ENCODE results near the gene TUBGCP5.
"Not testable (repeated sequence)": the region's sequence is repeated elsewhere in the genome, so short reads cannot be mapped to it uniquely, and the experiment has no call there.

TUBGCP5 gene

DNA sequence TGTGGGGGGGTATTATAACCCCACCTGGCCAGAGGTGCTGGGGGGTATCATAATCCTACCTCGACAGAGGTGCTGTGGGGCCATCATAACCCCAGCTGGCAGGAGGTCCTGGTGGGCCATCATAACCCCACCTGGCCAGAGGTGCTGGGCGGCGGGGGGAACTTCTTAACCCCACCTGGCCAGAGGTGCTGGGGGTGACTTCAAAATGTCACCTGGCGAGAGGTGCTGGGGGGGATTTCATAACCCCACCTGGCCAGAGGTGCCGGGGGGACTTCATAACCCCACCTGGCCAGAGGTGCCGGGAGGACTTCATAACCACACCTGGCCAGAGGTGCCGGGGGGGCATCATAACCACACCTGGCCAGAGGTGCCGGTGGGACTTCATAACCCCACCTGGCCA, 2.4 kb upstream of the TUBGCP5 start:
- not testable (repeated sequence) for DNase-seq

DNA sequence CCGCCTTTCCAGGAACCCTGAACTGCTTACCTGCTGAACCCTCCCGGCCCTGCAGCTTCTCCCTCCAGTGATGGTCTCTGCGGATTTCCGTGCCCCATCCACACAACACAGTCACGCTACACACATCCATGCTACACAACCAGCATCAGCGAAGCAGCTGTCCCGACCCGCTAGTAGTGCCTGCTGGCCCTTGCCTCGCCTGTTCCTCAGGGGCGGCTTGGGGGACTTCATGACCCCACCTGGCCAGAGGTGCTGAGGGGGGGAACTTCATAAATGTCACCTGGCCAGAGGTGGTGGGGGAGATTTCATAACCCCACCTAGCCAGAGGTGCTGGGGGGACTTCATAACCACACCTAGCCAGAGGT, 530 bp upstream of the TUBGCP5 start:
- no peak for DNase-seq

DNA sequence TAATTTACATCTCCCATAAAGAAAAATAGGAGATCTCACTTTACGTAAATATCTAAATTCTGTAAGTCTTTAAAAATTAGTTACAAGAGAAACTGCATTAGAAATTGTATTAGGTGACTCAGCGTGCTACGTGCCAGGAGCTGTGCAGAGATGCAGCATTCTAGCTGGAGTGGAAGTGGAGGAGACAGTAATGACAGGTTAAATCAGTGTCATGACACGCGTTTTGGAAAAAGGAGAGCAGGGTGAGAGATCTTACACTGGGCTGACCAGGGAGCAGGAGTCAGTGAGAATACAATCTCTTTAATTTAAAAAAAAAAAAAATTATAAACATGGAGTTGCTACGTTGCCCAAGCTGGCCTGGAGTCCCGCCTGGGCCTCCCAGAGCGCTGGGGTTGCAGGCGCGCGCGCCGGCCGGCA, 635 bp downstream of the TUBGCP5 start:
- peak; percentile 40 for DNase-seq

DNA sequence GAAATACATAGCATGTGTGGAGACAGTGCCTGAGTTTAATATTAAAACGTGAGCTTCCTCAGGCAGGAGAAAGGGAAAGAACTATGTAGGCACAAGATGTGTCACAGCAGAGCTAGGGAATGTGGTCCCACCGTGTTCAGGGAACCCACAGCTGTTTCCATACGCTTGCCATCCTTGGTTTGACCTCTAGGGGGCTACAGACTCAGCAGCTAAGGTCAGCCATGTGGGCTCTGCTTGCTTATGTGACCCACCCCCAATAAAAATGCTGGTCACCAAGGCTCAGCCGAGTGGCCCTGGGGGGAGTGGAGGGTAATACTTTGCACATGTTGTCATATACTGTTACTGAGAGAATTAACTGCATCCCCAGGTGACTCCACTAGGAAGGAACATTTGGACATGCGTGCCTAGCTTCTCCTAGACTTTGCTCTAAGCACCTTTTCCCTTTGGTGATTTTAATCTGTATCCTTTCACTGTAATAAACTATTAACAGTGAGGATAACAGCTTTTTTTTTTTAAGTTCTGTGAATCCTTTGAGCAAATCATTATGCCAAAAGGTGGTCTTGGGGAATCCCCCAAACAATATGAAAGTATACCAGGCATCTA, 3.3 kb downstream of the TUBGCP5 start:
- DNase-seq = peak; percentile 57

DNA sequence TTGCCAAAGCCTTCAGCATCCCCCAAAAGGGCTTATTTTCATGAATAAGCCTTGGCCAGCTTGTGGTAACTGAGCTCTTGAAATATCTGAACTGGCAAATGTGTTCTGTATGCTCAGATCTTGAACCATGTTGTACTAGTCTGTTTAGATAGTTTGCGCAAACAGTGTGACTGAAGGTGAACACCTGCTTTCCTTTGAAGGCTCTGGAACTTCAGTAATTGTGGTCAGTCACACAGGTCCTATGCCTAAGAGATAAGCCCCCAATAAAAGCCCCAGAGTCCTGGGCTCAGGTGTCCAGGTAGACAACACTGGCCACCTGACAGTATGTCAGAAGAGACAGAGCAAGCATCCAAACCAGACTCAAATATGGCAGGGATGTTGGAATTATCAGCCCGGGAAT, 5.4 kb downstream of the TUBGCP5 start:
- no peak for DNase-seq

DNA sequence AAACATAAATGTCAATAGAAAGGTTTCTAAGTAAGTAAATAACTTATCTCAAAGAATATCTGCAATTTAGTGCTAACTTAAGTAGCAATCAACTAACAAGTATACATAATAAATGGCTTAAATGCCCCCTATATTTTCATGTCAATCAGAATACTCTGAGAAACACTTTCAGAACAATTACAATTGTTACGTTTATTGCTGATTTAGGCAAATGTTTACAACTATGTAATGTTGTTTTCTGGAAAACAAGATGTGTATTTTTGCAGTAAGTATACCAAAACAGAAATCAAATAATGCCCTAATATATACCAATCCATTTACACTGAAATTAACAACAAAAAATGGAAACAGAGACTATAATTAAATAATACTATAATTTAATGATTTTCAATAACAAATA, 13.2 kb downstream of the TUBGCP5 start:
- DNase-seq = no peak

DNA sequence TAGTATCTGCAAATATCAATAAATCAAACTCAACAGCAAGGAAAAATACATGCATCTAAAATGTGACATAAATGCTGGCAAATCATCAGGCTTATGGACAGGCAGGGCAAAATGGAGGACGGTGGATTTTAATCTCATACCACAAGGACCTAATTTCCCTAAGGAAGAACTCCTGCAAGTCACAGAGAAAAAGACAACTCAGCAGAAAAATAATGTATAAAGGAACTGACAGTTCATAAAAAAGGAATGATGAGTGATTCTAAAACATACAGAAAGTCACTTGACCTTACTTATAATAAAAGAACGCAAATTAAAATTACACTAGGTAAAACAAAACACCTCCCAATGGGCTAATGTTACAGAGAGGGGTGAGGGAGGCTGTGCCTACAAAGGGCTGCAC, 17.2 kb downstream of the TUBGCP5 start:
- DNase-seq = no peak

DNA sequence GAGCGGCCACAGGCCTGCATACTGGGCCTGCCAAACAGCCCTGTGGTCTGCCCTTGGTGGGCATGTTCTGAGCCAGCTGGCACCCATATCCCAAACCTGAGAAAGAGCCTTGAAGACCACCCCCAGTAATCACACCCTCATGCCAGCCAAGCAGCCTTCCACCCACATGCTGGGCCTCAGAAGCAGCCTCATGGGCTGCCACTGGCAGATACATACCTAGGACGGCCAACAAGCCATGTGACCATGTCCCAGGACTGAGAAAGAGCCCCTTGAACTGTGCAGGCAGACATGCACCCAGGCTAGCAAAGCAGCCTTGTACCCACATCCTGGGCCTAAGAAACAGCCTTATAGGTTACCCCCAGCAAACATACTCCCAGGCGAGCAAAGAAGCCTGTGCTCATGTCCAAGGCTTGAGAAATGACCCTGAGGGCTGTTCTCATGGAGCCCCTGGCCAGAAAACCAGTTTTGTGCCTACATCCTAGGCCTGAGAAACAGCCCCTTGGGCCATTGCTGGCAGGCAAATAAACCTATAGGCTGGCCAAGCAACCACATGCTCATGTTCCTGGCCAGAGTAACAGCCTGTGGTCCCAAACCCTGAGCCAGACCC, 24.9 kb downstream of the TUBGCP5 start:
- DNase-seq = no peak

DNA sequence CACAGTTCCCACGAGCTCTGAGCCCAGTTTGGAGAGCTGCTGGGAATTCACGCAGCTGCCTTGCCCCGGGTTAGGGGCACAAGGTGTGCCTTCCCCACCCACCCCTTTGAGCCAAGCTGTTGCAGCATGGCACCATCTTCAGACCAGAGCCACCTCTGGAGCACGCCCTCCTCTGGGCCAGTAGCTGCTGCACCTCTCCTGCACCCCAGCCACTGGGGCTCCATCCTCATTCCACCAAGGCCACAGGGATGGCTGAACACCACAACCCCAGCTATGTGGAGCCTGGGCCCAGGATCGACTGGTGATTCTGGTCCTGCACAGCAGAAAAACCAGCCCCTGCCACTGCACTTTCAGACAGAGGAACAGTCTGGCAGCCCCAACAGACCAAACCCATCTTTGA, 25.7 kb downstream of the TUBGCP5 start:
- DNase-seq = no peak

DNA sequence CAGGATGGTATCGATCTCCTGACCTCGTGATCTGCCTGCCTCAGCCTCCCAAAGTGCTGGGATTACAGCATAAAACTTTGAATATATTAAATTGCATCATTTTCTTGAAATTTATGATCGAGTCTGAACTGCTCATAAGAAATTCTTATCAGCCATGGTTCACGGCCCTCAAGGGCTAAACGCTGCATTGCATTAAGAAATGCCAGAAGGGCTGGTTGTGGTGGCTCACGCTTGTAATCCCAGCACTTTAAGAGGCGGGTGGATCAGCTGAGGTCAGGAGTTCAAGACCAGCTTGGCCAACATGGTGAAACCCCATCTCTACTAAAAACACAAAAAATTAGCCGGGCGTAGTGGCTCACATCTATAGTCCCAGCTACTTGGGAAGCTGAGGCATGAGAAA, 26.8 kb downstream of the TUBGCP5 start:
- not testable (repeated sequence) for DNase-seq

DNA sequence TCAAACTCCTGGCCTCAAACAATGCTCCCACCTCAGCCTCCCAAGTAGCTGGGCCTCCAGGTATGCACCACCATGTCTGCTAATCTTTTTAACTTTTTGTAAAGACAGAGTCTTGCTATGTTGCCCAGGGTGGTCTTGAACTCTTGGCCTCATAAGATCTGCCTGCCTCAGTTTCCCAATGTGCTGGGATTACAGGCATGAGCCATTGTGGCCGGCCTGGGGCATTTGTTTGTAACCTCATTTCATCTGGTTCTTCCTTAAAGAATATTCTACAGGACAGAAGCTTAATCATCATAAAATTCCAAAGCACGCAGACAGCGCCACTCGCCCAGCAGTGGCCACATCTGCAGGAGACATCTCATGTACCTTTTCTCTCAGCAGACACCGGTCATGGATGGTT, 35.6 kb downstream of the TUBGCP5 start:
- no peak for DNase-seq

DNA sequence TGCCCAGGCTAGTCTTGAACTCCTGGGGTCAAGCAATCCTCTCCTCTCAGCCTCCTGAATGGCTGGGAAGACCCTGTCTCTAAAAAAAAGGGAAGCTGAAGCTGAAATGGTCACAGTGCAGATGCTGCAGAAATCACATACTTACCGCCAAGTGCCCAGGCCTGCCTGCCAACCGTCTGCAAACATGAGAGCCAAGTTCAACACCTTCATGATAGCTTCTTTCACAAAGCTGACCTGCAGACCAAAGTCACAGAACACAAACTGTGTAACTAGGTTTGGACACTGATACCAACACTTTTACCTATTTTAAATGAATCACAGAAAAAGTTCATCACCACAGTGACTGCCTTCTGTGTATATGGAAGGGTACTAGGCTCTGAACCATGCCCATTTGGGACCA, 36.4 kb downstream of the TUBGCP5 start:
- DNase-seq = no peak

DNA sequence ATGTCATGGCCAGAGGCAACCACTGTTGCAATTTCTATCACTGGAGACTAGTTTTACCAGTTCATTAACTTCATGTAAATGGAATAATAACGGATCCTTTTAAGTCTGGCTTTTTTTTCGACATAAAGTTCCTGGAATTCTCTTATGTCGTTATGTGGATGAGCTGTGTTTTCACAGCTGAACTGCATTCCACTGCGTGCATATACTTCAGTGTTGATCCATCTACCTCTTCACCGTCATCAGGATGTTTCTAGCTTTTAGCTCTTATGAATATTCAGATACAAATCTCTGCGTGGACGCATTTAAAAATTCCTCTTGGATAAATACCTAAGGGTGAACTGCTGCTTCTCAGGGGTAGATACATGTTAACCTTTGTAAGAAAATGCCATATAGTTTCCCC, 43.6 kb downstream of the TUBGCP5 start:
- no peak for DNase-seq

DNA sequence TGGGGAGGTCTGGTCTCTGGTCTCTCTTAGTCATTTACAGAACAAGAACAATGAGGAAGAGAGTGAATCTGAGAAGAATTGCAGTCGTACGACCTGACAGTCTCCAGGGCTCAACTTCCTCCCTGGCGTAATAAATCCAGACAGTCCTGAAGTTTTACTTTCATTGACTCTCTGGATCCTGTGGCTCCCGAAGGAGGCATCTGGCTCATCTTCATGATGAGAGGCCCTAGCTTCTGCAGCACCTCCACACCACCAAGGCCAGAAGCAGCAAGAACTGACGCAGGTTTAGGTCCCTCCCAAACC, 47.4 kb downstream of the TUBGCP5 start:
- DNase-seq = no peak

DNA sequence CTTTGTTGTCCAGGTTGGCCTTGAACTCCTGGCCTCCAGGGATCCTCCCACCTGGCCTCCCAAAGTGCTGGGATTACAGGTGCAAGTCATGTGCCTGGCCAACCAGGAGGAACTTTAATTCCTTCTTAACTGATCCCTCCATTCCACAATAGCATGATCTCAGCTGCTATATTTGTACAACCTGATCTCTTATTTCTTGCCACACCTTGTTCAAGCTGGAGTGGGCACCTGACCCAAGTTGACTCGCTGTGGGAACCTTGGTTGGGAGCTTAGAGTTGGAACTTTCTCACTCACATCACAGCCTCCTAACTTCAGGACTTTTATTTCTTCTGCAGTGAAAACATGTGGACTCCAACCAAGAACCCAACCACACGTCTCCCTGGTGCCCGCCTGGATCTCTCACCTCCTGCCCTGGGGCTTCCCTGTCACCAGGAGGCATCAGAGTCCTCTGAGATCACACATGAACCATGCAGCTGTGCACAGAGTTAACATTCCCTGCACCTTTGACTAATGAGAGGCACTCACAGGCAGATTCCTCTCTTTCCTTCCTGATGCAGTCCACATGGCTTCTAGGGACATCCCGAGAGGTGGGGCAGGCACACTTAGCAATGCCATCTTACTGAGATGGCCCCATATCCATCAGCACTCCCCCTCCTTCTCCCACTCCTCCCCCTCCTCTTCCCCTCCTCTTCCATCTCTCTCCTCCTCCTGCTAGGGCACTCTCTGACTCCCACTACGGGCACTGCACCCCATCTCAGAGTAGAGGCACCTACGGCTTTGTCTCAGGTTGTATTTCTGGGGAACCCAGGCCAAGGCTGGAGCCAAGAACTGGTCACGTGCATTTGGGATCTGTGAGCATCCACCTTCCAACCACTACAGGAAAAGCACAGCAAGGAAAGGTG, 49.5 kb downstream of the TUBGCP5 start:
- no peak for DNase-seq

DNA sequence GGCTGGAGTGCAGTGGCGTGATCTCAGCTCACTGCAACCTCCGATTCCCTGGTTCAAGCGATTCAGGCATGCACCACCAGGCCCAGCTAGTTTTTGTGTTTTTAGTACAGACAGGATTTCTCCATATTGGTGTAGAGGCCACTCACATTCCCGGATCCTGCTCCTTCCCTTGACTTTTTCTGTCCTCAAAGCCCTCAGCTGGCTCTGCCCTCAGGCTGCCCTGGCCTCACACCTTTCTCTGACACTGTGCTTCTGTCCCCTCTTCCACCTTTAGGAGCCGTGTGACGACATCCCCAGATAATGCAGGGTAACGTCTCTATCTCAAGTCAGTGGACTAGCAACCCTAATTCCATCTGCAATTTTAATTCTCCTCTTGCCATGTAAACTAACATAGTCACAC, 50.6 kb downstream of the TUBGCP5 start:
- DNase-seq = no peak

DNA sequence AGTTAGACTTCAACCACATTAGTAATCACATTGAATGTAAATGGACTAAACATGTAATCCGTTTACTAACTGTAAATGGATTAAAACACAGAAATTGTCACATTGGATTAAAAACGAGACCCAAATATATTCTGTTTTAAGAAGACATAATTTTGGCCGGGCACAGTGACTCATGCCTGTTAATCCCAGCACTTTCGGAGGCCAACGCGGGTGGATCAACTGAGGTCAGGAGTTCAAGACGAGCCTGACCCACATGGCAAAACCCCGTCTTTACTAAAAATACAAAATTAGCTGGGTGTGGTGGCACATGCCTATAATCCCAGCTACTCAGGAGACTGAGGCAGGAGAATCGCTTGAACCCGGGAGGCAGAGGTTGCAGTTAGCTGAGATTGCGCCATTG, 57.4 kb downstream of the TUBGCP5 start:
- not testable (repeated sequence) for DNase-seq

DNA sequence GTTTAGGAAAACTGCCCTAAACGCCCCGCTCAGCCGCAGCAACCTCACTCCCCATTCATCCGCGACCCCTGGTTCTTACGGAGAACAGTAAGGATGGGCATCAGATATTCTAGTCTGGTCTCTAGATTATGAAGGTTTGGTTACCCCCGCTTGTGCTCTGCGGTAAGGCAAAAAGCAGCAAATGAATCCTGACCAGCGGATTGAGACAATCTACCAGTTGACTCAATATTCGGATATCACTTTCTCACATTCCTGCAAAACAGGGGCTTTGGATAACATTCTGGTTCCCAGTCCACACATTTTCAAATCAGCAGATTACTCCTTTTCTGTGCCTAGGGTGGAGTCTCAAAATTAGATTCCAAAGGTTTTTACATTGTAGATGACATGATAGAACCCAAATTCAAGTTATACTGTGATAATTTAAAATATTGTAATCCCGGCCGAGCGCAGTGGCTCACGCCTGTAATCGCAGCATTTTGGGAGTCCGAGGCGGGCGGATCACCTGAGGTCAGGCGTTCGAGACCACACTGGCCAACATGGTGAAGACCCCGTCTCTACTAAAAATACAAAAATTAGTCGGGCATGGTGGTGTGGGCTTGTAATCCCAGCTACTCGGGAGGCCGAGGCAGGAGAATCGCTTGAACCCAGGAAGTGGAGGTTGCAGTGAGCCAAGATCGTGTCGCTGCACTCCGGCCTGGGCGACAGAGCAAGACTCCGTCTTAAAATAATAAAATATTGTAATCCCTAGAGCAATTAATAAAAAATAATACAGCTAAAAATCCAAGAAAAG, 58.1 kb downstream of the TUBGCP5 start:
- DNase-seq = no peak

DNA sequence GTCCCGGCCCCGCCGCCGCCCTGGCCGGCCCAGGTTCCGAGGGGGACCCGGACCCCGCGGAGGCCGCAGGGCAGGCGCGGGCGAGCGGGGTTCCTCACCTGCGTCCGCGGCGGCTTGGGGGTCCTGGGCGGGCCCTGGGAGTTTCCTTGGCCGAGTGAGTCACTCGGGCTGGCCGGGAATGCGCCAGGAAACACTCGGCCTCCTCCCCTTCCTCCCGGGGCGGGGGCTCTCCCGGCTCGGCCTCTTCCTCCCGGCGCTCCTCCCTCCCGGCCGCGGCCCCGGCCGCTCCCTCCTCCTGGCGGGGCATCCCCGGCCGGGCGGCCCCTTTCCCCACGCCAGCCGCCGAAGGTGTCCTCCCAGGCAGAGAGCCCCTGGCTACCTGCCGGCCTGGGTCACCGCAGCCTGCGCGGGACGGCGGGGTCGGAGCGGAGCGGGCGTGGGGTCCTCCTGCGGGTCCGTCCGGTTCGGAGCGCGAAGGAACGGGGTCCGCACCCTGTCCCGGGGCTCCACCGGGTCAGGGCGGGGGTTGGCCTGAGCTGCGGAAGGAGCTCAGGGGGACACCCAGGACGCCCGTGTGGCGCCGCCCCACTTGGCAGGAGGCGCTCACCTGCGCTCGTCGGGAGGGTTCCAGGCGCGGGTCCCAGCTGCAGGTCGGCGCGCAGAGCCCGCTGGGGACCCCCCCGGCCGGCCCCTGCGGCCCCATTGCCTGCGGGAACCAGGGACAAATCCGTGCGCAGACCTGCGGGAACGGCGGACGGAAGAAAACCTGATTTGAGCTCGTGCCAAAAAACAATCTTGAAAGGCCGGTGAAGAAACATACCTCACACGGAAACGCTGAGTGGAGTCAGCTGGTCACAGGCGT, 58.9 kb downstream of the TUBGCP5 start, which contains the start of gene CYFIP1:
CYFIP1 (minus strand) TSS at position 180 of the 862 bp plus-strand sequence. CDS start 33,083 bp downstream, outside the sequence.
- peak; percentile 88 for DNase-seq

DNA sequence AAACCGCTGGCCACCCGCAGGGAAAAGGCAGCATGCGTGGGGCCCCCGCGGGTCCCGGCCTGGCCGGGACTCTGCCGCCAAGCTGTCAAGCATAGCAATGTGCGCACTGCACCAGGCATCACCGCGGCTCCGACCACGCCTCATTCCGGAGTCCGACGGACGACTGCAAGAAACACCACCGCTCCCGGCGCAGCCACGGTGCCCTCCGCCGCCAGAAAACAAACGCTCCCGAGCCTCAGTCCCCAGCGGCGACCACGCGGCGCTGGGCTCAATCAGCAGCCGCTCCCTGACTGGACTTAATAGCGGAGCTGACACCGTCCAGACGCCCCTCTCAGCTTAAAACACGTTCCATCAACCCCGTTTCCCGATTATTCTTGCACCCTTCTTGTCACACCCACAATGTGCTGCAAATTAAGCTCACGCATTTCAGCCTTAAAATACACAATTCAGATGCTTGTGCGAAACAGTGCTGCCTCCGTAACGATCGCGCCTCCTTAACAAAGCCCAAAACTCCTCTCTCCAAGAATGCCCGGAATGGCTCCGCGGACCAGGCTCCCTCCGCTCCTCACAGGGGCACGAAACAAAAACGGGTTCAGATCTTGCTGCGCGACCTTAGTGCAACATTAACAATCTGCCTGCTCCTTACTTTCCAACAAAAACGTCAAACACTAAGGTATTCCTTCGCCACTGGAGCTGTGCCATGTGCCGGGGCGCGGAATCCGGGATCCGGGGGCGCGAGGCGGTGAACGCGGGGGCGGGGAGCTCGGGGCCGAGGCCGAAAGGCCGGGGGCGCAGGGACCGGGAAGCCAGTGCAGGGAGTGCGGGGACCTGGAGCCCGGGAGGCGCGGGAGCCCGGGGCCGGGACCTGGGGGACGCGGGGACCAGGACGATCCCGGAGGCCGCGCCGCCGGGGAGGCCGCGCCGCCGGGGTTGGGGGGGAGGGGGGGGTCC, 59.9 kb downstream of the TUBGCP5 start:
- peak; percentile 38 for DNase-seq

DNA sequence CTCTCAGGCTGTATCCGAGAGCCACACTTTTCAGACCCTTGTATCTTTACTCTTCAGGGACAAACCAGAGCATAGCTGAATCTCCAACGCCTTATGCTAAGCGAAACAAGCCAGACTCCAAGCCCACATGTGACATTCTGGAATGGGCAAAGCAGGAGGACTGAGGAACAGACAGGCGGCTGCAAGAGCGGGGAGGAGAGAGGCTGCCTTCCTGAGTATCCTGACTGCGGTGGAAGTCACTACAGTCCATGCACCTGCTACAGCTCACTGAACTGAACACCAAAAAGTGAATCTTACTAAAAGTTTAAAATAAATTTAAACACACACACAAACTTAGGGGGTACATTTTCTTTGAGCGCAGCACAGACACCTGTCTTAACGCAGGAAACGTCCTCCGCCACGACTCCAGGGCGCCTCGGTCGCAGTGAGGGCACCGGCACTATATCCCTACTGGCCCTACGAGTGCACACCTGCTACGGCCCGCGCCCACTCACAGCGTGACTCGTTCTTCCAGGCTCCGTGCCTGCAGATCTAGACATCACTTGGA, 60.6 kb downstream of the TUBGCP5 start:
- DNase-seq = no peak

Data from fibroblast of skin of scalp (primary cell).